Lung (tissue), 16 donors: ENCODE results near the gene CHAF1A. TPM values are rescaled to one million over a fixed set of nuclear protein-coding genes. Genes with fewer than 3 reads are reported as not detected.

Experiments used
- ATAC-seq: fragments of 200-7000 bp; cut with Tn5 transposase; one replicate; pipeline ENCODE4 v1.9.1; 2020; ENCODE audit warnings: moderate number of reproducible peaks; ENCODE audit not compliant: insufficient read depth, low FRiP score
- DNase-seq, 3 donors: peaks; one replicate each; pipeline ENCODE4 v3.0.0-alpha.2; 2013 to 2017
- H3K27ac ChIP-seq, 2 donors: one replicate each; pipeline ENCODE4 v1.5.1; 2013; ENCODE audit warnings: mild to moderate bottlenecking in 2 of 2, moderate library complexity in 2 of 2, control low read depth in 1 of 2, inconsistent platforms in 1 of 2, low read depth in 1 of 2, low read length in 1 of 2
- H3K27me3 ChIP-seq, 3 donors: one replicate each; pipeline ENCODE4 v1.5.1; 2013; ENCODE audit warnings: low read length in 2 of 3; ENCODE audit not compliant: control insufficient read depth in 3 of 3, insufficient read depth in 3 of 3
- H3K36me3 ChIP-seq, 4 donors: one replicate each; pipeline ENCODE4 v1.5.1; 2013; ENCODE audit warnings: low read length in 4 of 4, mild to moderate bottlenecking in 1 of 4, moderate library complexity in 1 of 4; ENCODE audit not compliant: control insufficient read depth in 4 of 4, insufficient read depth in 4 of 4
- H3K4me1 ChIP-seq, 5 donors: one replicate each; pipeline ENCODE4 v1.5.1; 2013; ENCODE audit warnings: low read length in 5 of 5, mild to moderate bottlenecking in 2 of 5, moderate library complexity in 1 of 5; ENCODE audit not compliant: control insufficient read depth in 5 of 5, insufficient read depth in 5 of 5
- H3K4me3 ChIP-seq: one replicate; pipeline ENCODE4 v1.5.1; 2013; ENCODE audit warnings: mild to moderate bottlenecking, control low read depth, moderate library complexity
- H3K9ac ChIP-seq, 2 donors: one replicate each; pipeline ENCODE4 v1.5.1; 2013; ENCODE audit warnings: low read length in 2 of 2, control low read depth in 1 of 2; ENCODE audit not compliant: insufficient read depth in 1 of 2
- H3K9me3 ChIP-seq, 4 donors: one replicate each; pipeline ENCODE4 v1.5.1; 2013; ENCODE audit warnings: low read length in 3 of 4, mild to moderate bottlenecking in 1 of 4, moderate library complexity in 1 of 4; ENCODE audit not compliant: control insufficient read depth in 4 of 4, insufficient read depth in 3 of 4
- CTCF ChIP-seq: IDR thresholded peaks from 2 replicates; pipeline ENCODE4 v1.5.1; 2012; ENCODE audit warnings: mild to moderate bottlenecking; ENCODE audit errors: control extremely low read depth, extremely low read depth
- WGBS, 2 donors: extraction: QIAGEN DNeasy Blood & Tissue Kit; methylation state at CpG; one replicate each; pipeline ENCODE4 v1.1.7; 2013; 5-methylcytosine and 5-hydroxymethylcytosine counted together
- long read RNA-seq, 5 donors: transcript quantifications; one replicate each; lab custom pipeline, GENCODE V29; 2026
- polyA plus RNA-seq, 2 donors: library from polyadenylated mRNA; stranded (reverse); fragments of 200-250 nt; gene quantifications; one replicate each; pipeline ENCODE4 v1.2.1, GENCODE V29; 2013
- total RNA-seq, 2 donors: library from RNA; depleted of rRNA in 1 of 2; stranded (reverse); fragments of >200 nt in 1 of 2; gene quantifications; one replicate each; pipeline ENCODE4 v1.2.1, GENCODE V29; 2014 to 2021
- donor health status: control.
- donor health status: control.
- donor health status: Bipolar disorder and iron deficiency.
- donor health status: healthy.
- donor health status: DM: yes; HTN: yes; CAD: no.

CHAF1A gene, protein sequence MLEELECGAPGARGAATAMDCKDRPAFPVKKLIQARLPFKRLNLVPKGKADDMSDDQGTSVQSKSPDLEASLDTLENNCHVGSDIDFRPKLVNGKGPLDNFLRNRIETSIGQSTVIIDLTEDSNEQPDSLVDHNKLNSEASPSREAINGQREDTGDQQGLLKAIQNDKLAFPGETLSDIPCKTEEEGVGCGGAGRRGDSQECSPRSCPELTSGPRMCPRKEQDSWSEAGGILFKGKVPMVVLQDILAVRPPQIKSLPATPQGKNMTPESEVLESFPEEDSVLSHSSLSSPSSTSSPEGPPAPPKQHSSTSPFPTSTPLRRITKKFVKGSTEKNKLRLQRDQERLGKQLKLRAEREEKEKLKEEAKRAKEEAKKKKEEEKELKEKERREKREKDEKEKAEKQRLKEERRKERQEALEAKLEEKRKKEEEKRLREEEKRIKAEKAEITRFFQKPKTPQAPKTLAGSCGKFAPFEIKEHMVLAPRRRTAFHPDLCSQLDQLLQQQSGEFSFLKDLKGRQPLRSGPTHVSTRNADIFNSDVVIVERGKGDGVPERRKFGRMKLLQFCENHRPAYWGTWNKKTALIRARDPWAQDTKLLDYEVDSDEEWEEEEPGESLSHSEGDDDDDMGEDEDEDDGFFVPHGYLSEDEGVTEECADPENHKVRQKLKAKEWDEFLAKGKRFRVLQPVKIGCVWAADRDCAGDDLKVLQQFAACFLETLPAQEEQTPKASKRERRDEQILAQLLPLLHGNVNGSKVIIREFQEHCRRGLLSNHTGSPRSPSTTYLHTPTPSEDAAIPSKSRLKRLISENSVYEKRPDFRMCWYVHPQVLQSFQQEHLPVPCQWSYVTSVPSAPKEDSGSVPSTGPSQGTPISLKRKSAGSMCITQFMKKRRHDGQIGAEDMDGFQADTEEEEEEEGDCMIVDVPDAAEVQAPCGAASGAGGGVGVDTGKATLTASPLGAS
- 10 to 100 TPM in 1 of 2 donors, 1 to 10 TPM in 1; 10.0 to 16.7 TPM for total RNA-seq
- polyA plus RNA-seq, result 1 to 10 TPM; 6.8 to 7.4 TPM
- long read RNA-seq, donor 1, partial matches to known transcripts, result 27 of 28 reads
- long read RNA-seq, donor 1, other reads (novel, unspliced or antisense), result 0 of 28 reads
- long read RNA-seq, donor 2, partial matches to known transcripts, result 0 of 1 reads
- long read RNA-seq, donor 2, other reads (novel, unspliced or antisense), result 0 of 1 reads
- long read RNA-seq, donor 3, partial matches to known transcripts, result 10 of 11 reads
- long read RNA-seq, donor 3, other reads (novel, unspliced or antisense), result 0 of 11 reads
- long read RNA-seq, donor 4, partial matches to known transcripts, result 11 of 11 reads
- long read RNA-seq, donor 4, other reads (novel, unspliced or antisense), result 0 of 11 reads
- long read RNA-seq, donor 5, partial matches to known transcripts, result 21 of 21 reads
- long read RNA-seq, donor 5, other reads (novel, unspliced or antisense), result 0 of 21 reads

DNA sequence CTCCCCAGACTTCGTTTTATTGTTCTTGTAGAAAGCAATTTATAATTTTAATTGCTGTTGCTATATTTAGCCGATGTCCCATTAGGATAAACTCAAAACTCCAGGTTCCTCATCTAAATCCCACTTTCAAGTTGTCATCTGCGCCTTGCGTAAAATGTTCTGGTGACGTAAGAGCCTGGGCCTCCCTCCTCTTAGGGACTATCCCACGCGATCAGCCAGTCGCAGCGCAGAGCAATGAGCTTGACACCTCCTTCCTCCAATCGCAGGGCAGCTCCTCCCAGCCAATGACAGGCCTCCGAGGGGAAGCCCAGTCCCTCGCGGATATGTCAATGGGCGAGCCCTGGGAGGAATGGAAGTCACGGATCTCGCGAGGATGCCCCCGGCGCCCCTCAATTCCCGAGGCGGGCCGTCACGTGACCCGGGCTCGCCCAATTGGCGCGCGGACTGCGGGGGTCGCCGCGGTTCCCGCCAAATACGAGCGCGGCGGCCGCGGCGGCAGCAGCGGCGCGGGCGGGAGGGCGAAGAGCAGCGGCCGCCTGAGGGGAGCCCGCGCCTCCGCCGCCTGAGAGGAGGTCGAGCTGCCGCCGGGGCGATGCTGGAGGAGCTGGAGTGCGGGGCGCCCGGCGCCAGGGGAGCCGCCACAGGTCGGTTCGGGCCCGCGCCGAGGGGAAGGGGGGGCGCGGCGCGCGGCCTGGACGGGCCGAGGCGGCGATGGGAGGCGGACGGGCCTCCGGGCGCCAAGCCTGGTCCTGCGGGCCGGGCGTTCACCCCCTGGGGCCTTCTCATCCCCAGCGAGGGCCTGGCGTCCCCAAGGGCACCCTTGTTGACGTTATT, at the start of gene CHAF1A:
Gene CHAF1A (plus strand): TSS at position 470 of the 834 bp plus-strand sequence. CDS start 123 bp downstream, at position 593.
- peaks cover 0 to 9% (median 3%) of the 10 kb centered on the region in 4 donors for H3K36me3 ChIP-seq
- H3K9me3 ChIP-seq, result no peaks in the 10 kb centered on the region
- peaks cover 0 to 38% (median 15%) of the 10 kb centered on the region in 5 donors for H3K4me1 ChIP-seq
- ATAC-seq, result peak; percentile 91
- H3K4me3 ChIP-seq, result peak within 1 kb of the TSS; percentile 77
- 0% methylated on average over 56 to 84 of the region's 84 CpGs for WGBS, 2 donors
- DNase-seq, result peak; percentile 100
- no peak for TF ChIP-seq CTCF
- H3K27me3 ChIP-seq, result no peaks in the 10 kb centered on the region
- peak within 1 kb of the TSS; percentile 34 to 87 for H3K27ac ChIP-seq
- H3K9ac ChIP-seq, result peak within 1 kb of the TSS; percentile 51 to 99

DNA sequence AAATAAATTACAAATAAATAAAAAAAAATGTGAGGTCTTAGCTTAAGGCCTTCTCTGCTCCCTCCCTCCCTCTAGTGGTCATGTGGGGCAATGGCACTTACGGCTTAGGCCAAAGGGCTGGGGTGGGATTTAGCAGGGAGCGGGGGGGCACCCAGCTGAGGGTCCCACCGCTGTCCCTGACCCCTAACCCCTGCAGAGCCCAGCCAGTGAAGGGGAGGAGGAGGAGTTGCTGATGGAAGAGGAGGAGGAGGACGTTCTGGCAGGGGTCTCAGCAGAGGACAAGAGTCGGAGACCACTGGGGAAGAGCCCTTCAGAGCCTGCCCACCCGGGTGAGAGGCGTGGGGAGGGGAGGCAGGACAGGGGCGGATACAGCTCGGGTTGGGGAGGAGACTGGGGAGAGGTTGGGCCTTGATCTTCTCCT, 49.7 kb upstream of the CHAF1A start:
- peaks cover 0 to 14% (median 4%) of the 10 kb centered on the region in 4 donors for H3K36me3 ChIP-seq
- no peak overlapping the region for H3K4me3 ChIP-seq
- no peaks in the 10 kb centered on the region for H3K27me3 ChIP-seq
- H3K4me1 ChIP-seq, result no peaks in the 10 kb centered on the region
- H3K27ac ChIP-seq, result no peak overlapping the region
- ATAC-seq (no peak), DNase-seq (peak; percentile 66 to 67 (median 66))
- H3K9ac ChIP-seq, result no peak overlapping the region
- WGBS, 2 donors, result 36 to 64% methylated on average over 5 to 9 of the region's 9 CpGs
- H3K9me3 ChIP-seq, result no peaks in the 10 kb centered on the region
- peak; percentile 51 for TF ChIP-seq CTCF

DNA sequence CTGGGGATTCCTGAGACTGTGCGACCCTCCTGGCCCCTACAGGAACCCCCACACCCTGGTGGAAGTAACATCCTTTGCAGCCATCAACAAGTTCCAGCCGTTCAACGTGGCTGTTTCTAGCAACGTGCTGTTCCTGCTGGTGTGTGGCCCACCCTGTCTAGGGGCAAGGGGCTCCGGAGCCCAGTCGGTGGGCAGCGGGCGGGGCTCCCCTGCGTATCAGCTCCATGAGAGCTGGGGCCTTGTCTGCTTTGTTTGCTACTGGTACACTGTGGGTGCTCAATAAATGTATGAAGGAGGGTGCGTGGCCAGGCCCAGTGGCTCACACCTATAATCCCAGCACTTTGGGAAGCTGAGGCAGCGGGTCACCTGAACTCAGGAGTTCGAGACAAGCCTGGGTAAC, 48.2 kb upstream of the CHAF1A start:
- 91 to 96% methylated on average over 12 of the region's 12 CpGs for WGBS, 2 donors
- ATAC-seq (no peak), DNase-seq (no peak)
- H3K27me3 ChIP-seq, result no peaks in the 10 kb centered on the region
- H3K36me3 ChIP-seq, result peaks cover 0 to 22% (median 7%) of the 10 kb centered on the region in 4 donors
- no peak overlapping the region for H3K9ac ChIP-seq
- peaks cover 0 to 3% (median 0%) of the 10 kb centered on the region in 5 donors for H3K4me1 ChIP-seq
- H3K9me3 ChIP-seq, result no peaks in the 10 kb centered on the region
- H3K27ac ChIP-seq, result no peak overlapping the region
- TF ChIP-seq CTCF, result no peak
- H3K4me3 ChIP-seq, result no peak overlapping the region
